GM12865 (cell line): Measurements from ENCODE around the gene SULT1C2.

Experiments used
- DNase-seq: peaks from one replicate; pipeline ENCODE4 v3.0.0; 2010; ENCODE audit warnings: low read depth
- H3K4me3 ChIP-seq: 2 replicates; pipeline ENCODE4 v1.5.1; 2011; ENCODE audit warnings: mild to moderate bottlenecking, low read depth, low read length, control low read depth
- TF ChIP-seq, protein P1 (sequence below): IDR thresholded peaks from 2 replicates; pipeline ENCODE4 v1.5.1; 2011; ENCODE audit warnings: low read length, control low read depth, low read depth, inconsistent platforms; ENCODE audit not compliant: insufficient read depth; ENCODE audit errors: missing control alignments

Gene SULT1C2

DNA sequence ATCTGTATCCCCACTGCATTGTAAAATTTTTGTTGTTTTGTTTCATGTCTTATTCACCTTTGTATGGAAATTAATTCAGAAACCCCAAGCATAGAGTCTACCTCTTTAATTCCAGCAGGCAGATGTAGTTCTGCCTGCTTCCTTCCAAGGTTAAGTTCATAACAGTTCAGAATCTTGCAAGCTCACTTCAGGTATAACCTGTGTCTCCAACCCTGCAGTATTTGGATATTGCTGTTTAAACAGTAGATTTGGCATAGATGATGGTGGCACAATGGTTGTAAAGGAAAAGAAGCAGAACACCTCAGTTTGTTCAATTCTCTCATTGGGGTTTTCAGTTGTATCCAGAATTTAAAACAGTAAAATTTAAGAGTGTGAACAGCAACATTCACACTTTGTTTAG is 21.2 kb downstream of the SULT1C2 start:
- TF ChIP-seq, protein P1, sequence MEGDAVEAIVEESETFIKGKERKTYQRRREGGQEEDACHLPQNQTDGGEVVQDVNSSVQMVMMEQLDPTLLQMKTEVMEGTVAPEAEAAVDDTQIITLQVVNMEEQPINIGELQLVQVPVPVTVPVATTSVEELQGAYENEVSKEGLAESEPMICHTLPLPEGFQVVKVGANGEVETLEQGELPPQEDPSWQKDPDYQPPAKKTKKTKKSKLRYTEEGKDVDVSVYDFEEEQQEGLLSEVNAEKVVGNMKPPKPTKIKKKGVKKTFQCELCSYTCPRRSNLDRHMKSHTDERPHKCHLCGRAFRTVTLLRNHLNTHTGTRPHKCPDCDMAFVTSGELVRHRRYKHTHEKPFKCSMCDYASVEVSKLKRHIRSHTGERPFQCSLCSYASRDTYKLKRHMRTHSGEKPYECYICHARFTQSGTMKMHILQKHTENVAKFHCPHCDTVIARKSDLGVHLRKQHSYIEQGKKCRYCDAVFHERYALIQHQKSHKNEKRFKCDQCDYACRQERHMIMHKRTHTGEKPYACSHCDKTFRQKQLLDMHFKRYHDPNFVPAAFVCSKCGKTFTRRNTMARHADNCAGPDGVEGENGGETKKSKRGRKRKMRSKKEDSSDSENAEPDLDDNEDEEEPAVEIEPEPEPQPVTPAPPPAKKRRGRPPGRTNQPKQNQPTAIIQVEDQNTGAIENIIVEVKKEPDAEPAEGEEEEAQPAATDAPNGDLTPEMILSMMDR = no peak
- DNase-seq = no peak
- H3K4me3 ChIP-seq = no peak overlapping the region

DNA sequence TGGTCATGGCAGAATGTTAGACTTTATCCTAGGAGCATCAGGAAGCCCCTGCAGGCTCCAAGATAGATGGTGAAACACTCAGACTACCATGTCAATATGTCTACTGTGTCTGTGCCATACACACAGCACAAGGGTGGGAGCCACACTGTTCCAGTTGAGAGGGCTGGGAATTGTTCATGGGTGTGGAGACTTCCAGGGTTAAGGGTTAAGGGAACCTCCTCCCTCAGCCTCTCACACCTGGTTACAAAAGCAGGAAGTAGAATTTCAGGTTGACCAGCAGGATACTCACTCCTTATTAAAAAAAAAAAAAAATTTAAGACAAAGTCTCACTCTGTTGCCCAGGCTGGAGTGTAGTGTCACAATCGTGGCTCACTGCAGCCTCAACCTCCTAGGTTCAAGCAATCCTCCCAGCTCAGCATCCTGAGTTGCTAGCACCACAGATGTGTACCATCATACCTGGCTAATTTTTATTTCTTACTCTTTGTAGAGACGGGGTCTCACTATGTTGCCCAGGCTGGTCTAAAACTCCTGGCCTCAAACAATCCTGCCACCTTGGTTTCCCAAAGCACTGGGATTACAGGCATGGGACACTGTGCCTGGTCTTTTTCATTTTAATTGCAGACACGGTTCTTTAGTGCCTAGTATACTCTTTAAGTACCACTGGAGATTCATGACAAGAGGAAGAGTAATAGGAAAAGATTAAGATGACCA is 26.0 kb downstream of the SULT1C2 start:
- no peak for DNase-seq
- TF ChIP-seq, protein P1 = no peak
- no peak overlapping the region for H3K4me3 ChIP-seq

DNA sequence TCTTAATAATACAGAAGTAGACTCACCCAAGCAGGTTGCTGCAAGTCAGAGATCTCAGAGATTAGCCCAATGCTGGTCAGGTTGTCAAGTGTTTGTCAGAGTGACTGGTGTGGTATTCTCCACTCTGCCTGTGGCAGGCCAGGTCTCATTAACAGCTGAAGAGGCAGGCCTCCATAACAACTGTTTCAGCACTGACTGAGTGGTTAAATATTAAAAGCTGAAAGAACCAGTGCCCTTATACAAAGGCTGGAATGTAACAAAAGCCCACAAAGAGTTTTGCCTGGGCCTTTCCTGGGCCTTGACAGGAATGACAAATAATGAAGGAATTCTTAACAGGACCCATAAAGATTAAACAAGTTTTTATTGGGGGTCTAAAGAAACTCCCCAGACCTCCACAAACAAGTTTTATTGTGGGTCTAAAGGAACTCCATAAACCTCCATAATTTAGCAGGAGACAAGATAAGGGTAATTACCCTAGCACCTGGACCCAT is 26.8 kb downstream of the SULT1C2 start:
- TF ChIP-seq, protein P1 = no peak
- no peak for DNase-seq
- H3K4me3 ChIP-seq = no peak overlapping the region

DNA sequence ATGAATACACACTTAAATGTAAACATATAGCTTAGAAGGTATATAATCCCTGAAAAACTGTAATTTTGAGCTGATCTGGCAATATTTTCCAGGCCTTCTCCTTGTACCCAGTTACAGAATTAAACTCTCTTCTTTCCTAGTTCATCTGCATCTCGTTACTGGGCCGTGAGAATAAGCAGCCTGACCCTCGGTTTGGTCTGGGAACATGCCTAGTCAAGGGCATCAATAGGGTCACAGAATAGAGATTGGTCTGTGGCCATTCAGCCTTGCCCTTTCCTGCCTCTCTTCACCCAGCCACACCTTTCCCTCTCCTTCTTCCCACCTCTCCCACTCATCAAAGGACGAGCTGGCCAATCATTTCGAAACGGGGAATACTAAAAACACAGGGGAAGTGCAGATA is 27.3 kb downstream of the SULT1C2 start:
- TF ChIP-seq, protein P1 = no peak
- no peak overlapping the region for H3K4me3 ChIP-seq
- no peak for DNase-seq

DNA sequence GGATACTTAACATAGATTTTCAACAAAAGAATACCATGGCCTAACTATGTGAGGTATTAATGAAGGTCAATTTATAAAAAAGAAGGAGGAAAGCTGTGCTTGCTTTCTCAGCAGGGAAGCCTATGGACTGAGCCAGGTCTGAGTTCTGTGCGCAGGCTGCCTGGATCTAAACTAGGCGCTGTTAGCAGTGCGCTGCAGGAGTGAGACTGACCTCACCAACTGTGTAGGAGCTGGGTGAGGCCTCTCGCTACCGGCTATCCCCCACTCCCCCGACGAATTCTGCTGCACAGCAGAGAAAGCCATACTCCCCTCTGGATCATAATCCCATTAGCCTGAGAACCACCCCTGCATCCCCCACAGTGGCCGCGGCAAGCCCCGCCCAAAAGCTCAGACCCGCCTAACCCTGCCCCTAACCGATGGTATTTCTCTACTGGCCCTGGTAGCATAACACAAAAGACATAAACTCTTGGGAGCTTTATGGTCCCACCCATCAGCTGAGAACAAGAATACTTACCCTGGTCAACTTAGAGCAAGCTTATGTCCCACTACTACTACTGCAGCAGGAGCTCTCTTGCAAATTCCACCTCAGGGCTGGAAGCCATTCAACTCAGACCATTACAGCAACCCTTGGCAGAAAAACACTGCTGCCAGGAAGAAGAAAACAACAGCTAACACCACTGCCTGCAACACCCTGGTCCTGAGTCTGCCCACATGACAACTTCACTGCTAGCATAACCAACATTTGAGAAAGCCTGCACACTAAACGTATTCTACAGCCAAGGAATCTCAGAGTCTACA is 28.0 kb downstream of the SULT1C2 start:
- no peak for DNase-seq
- TF ChIP-seq, protein P1 = no peak
- no peak overlapping the region for H3K4me3 ChIP-seq

DNA sequence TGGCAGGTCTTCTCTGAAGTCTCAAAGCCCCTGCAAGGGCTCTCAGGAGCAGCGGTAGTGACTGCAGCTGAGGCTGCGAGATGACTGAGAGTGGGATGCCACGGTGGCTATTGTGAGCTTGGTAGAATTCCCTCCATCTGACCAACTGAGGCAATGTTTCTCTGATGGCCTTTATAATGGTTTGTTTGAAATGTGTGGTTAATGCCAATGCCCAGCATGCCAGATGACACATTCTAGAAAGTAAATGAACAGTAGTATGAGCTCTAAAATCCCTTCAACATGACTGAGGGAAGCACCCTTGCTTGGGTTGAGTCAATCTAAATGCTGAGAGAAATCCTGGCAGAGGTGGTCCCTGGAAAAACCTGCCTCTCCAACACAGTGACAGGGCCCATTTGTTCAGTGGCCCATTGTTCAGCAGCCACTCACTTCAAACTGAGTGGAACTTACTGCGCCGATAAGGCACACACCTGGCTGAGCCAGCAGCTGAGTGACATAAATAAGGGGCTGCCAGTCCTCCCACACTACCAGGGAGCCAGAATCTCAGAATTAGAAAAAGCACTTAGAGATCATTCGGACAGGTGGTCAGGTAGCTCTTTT is 31.7 kb downstream of the SULT1C2 start:
- H3K4me3 ChIP-seq = no peak overlapping the region
- TF ChIP-seq, protein P1 = no peak
- no peak for DNase-seq
